Stimulated activated CD8-positive, alpha-beta memory T cell treated with anti-CD3 and anti-CD28 coated beads, Interleukin-4, amount 100 ng/mL, for 4 hours (primary cell): ENCODE measurements around the gene GFRA1.

ENCODE experiments used
- DNase-seq, 2 donors: peaks; one replicate each; pipeline ENCODE4 v3.0.0-alpha.2; 2020; ENCODE audit warnings: low read depth in 2 of 2, low spot score in 1 of 2

GFRA1 gene

GRCh38 chr10:116241085-116241484 lies 31.9 kb downstream of the GFRA1 start:
- DNase-seq = no peak

- no peak for DNase-seq
These were observed 32.7 kb downstream of the GFRA1 start for GRCh38 chr10:116240157-116240950.

DNA sequence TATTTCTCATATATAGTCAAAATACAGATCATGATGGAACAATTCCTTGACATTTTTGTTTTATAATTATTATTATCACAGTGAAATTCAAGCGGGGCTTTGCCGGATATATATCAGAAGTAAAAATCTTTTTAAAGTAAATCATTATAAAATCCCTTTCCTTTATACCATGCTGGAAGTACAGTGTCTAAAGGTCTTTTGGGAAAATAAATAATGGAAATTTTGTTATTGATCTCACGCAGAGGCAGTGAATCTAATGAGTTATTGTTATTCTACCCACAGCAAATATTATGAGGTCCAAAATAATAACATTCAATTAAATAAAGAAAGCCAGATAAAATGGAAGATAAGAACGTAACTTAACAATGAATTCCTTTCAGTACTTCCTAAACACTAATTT lies 33.8 kb downstream of the GFRA1 start:
- DNase-seq = no peak

GRCh38 chr10:116237970-116238369 lies 35.0 kb downstream of the GFRA1 start:
- DNase-seq = no peak

DNA sequence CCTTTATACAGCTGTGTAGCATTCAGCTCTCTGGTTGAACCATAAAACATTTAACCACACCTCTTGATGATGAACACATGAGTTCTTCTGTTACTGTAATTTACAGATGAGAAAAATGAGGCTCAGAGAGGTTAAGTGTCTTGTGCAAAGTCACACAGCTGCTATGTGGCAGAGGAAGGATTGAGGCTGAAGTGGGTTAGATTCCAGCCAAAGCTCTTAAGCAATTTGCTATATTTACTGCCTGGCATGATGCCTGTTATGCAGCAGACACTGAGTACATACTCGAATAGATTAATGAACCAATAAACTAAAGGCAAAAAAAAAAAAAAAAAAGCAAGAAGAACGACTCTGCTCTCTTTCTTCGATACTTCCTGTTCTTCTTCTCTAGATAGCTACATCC lies 35.7 kb downstream of the GFRA1 start:
- no peak for DNase-seq

GRCh38 chr10:116233230-116233629 lies 39.8 kb downstream of the GFRA1 start:
- no peak for DNase-seq

GRCh38 chr10:116232613-116233012 lies 40.4 kb downstream of the GFRA1 start:
- no peak for DNase-seq

GRCh38 chr10:116226766-116227165 lies 46.2 kb downstream of the GFRA1 start:
- DNase-seq = no peak

DNA sequence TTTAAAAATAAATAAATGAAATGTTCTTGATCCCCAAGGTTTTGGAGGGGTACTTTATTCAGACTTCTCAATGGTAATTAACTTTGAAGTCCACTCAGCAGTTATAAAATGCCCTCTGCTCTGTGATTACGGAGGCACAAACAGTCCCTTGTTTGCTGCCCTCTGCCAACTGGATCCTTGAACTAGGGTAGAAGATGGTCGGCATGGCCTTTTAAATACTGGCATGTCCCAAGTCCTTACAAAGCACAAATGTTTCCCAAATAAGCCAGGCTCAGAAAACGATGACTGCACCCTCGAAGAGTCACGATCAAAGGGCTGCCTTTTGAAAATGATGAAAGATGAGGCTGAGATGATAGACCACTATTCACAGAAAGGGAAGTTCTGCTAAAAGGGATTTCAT lies 47.0 kb downstream of the GFRA1 start:
- DNase-seq = no peak

DNA sequence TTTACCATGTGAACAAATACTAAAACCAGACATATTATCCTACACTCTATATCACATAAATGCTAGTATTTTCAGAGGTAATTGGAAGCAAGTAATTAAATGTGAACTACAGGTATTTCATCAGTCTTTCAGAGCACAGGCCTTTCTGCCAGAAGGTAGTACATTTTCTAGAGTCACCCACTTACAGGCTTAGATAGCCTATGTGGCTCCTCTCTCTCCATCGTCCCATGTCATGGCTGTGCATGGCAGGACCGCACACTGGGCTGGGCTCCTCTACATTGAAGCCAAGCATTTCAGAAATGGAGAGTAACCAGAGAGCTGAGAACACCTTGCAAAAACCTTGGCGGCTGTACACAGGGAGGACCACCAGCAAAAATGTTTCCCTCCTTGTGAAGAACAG lies 49.7 kb downstream of the GFRA1 start:
- no peak for DNase-seq

DNA sequence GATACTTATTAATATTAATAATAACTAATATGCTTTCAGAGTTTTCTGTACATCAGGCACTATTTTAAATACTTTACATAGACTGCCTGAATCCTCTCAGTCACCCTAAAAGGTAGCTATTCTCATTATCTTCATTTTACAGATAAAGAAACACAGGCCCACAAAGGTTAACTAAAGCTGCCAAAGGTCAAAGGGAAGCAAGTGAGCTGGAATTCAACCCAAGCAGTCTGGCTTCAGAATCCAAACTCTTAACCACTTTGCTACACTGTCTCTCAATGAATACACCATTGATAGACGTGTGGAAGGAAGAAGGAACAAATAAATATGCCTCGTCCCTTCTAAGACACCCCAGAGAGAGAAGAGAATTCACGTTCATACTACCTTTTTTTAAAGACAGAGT lies 52.0 kb downstream of the GFRA1 start:
- DNase-seq = no peak

DNA sequence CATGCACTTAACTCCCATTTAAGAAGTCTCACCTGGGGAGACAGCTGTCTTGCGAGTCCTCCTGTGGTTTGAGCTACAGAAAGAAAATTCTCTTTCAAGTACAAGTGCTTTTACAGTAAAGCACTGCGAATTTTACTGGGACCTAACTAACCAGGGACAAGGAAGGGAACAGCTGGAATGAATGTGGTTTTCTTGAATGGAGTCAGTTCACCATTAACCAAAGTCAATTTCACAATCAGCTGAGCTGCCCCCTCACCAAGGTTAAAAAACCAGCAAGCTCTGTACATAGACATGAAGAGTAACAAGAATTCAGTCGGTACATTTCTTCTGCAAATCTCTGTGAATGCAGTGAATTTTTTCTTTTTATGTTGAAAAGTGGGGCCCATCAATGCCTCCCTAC lies 56.3 kb downstream of the GFRA1 start:
- DNase-seq = no peak

- DNase-seq = no peak
These were observed 57.4 kb downstream of the GFRA1 start for GRCh38 chr10:116215651-116216050.

- no peak for DNase-seq
These were observed 61.3 kb downstream of the GFRA1 start for GRCh38 chr10:116211682-116212081.

- no peak for DNase-seq
These were observed 62.2 kb downstream of the GFRA1 start for GRCh38 chr10:116210588-116211346.

GRCh38 chr10:116209781-116210180 lies 63.2 kb downstream of the GFRA1 start:
- DNase-seq = no peak

- no peak for DNase-seq
These were observed 63.9 kb downstream of the GFRA1 start for GRCh38 chr10:116208956-116209567.

GRCh38 chr10:116207690-116208089 lies 65.3 kb downstream of the GFRA1 start:
- DNase-seq = no peak

GRCh38 chr10:116203661-116204060 lies 69.3 kb downstream of the GFRA1 start:
- DNase-seq = no peak

DNA sequence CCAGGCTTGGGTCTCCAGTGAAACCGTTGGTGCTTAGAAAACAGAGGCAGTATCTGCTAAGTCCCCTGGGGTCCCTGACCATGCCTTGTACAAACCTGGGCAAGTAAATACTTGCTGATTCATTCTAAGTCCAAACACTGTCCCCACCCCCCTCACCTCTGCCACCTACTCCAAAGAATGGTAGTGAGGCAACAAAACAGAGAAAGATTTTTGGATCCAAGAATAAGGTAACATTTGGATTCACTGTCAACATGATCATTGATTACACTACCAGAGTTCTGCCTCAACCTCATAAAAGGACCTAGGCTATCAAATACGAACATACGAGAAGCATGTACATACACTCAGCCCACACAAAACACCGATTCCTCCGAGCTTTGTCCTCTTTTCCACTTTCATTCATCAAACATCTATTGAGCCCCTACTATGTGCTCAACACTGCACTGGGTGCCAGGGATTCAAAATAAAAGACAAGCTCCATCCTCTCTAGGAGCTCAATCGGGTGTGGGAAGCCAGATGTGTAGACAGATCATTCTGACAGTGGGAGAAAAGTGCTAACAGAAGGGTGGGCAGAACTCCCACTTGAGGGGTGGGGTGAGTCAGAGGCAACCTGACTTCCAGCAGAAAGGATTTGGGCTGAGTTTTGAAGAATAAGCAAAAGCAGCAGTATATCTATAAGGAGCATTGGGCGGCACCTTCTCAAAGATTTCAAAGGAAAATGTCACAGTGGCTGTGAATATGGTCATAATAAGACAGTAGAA lies 71.2 kb downstream of the GFRA1 start:
- no peak for DNase-seq

GRCh38 chr10:116201011-116201410 lies 72.0 kb downstream of the GFRA1 start:
- no peak for DNase-seq

DNA sequence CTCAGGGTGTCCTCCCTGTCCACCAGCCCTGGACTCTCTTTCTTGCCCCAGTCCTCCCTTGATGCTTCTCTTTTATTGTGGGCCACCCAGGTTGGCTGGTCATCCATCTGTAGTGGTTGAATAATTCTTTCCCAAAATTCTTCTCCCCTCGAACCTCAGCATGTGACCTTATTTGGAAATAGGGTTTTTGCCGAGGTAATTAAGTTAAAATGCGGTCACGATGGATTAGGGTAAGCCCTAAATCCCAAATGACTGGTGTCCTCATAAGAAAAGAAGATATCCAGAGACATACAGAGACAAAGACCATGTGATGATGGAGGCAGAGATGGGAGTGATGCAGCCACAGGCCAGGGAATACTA lies 74.3 kb downstream of the GFRA1 start:
- DNase-seq = no peak
